ENCODE measurements around the gene CRY1.

Gene CRY1

DNA sequence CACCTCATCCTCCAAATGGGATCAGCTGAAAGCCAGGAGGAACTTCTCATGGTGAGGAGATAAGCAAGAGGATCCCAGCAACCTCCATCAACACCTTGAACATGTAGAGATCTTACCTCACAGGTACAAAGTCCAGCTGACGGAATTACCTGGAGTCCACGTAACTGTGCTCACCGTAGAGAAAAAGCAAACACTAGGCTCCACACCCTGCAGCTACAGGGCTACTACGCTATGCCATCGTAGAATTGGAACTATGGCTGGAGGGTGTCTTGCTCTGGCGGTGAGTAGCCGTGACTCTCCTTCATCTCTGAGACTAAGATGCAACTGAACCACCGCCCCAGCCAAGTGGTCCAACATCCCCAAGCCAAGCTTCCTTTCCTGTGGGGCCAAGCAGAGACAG is 50.5 kb downstream of the CRY1 start:
- H3K27ac ChIP-seq, result no peak overlapping the region
- DNase-seq (ENCODE audit: low spot score), result no peak
- H3K4me3 ChIP-seq, result no peak overlapping the region
- TF ChIP-seq, protein P1, sequence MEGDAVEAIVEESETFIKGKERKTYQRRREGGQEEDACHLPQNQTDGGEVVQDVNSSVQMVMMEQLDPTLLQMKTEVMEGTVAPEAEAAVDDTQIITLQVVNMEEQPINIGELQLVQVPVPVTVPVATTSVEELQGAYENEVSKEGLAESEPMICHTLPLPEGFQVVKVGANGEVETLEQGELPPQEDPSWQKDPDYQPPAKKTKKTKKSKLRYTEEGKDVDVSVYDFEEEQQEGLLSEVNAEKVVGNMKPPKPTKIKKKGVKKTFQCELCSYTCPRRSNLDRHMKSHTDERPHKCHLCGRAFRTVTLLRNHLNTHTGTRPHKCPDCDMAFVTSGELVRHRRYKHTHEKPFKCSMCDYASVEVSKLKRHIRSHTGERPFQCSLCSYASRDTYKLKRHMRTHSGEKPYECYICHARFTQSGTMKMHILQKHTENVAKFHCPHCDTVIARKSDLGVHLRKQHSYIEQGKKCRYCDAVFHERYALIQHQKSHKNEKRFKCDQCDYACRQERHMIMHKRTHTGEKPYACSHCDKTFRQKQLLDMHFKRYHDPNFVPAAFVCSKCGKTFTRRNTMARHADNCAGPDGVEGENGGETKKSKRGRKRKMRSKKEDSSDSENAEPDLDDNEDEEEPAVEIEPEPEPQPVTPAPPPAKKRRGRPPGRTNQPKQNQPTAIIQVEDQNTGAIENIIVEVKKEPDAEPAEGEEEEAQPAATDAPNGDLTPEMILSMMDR (IDR thresholded peaks at IDR 0.05), result no peak

DNA sequence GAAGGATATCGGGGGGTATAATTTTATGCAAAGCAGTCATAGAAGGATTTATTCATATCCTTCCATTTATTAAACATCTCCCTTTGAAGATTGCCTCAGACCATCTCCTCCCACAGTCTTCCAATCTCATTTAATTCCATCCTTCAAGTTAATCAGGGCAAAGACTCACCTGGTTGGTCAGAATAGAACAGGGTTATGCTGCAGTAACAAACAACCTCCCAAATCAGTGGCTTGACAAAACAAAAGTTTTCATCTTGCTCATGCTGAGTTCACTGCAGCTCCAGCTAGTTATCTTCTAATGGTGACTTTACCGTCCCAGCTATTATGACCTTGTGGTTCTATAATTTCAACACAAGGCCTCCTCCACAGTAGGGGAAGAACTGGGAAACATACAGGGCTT is 57.6 kb downstream of the CRY1 start:
- no peak overlapping the region for H3K4me3 ChIP-seq
- DNase-seq (ENCODE audit: low spot score), result no peak
- TF ChIP-seq, protein P1 (IDR thresholded peaks at IDR 0.05), result no peak
- no peak overlapping the region for H3K27ac ChIP-seq

DNA sequence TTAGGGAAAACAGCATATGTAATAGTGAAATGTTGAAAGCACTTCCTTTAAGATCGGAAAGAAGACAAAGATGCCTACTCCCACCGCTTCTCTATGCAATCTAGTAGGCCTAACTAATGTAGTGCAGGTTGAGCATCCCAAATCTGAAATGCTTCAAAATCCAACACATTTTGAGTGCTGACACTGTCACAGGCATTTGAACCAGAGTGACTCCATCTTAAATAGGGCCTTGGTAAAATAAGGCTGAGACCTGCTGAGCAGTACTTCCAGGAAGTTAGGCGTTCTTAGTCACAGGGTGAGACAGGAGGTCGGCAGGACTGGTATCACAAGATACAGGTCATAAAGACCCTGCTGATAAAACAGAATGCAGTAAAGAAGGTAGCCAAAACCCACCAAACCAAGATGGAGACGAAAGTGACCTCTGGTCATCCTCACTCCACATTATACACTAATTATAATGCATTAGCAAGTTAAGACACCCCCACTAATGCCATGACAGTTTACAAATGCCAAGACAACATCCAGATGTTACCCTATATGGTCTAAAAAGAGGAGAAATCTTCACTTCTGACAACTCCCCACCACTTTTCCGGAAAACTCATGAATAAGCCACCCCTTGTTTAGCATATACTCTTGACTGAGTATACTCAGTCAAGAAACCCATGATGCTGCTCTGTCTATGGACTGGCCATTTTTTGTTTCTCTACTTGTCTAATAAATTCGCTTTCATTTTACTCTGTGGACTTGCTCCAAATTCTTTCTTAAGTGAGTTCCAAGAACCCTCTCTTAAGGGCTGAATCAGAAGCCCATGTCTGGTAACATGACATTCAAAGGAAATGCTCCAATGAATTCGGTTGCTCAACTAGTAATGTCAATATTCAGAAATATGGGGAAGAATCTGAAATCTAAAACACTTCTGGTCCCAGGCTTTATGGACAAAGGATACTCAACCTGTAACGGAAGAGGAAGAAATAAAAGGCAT is 59.3 kb downstream of the CRY1 start:
- no peak overlapping the region for H3K27ac ChIP-seq
- no peak overlapping the region for H3K4me3 ChIP-seq
- TF ChIP-seq, protein P1 (IDR thresholded peaks at IDR 0.05), result no peak
- no peak for DNase-seq (ENCODE audit: low spot score)

DNA sequence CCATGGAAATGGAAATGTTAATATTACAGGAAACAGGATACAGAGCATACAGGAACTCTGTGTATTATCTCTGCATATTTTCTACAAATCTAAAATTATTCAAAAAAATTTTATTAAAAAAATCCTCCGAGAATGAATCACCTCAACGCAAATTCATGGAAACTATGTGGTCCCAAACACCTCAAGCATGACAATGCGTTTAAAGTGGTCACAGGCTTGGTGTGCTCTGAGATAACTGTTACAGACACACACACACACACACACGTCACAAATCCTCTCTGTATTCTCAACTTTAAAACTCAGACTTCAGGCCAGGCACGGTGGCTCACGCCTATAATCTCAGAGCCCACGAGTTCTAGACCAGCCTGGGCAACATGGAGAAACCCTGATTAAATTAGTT is 61.1 kb downstream of the CRY1 start:
- TF ChIP-seq, protein P1 (IDR thresholded peaks at IDR 0.05), result no peak
- no peak for DNase-seq (ENCODE audit: low spot score)
- Histone ChIP-seq H3K27ac (no peak overlapping the region), H3K4me3 (no peak overlapping the region)

DNA sequence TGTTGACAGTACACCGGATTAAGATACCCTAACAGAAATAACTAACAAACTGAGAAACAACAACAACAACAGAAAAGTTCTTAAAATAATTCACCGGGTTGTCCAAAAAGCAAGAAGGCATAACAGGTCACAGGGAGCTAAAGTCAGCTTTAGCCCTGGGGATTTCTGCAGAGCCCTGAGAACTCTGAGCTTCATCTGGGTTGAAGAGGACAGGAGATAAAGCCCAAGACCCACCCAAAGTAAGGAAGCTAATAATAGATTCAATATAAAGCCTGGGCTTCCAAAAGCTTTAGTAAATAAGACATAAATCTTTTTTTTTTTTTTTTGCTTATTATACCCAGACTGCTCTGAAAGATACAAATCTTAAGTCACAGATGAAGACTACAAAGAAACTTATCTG is 62.3 kb downstream of the CRY1 start:
- Histone ChIP-seq H3K4me3 (no peak overlapping the region), H3K27ac (no peak overlapping the region)
- no peak for DNase-seq (ENCODE audit: low spot score)
- TF ChIP-seq, protein P1 (IDR thresholded peaks at IDR 0.05), result no peak

DNA sequence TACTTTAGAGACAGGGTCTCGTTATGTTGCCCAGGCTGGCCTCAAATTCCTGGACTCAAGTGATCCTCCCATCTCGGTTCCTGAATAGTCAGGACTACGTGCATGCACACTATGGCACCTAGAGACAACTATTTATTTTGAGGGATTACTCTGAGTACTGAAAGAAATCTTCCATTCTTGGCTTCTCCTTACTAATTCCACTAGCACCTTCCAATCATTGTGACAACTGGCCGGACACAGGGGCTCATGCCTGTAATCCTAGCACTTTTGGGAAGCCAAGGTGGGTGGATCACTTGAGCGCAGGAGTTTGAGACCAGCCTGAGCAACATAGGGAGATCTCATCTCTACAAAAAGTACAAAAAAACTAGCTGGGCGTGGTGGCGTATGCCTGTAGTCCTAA is 64.3 kb downstream of the CRY1 start:
- TF ChIP-seq, protein P1 (IDR thresholded peaks at IDR 0.05), result no peak
- no peak for DNase-seq (ENCODE audit: low spot score)
- no peak overlapping the region for H3K4me3 ChIP-seq
- H3K27ac ChIP-seq, result peak overlapping the region; percentile 14 to 53

DNA sequence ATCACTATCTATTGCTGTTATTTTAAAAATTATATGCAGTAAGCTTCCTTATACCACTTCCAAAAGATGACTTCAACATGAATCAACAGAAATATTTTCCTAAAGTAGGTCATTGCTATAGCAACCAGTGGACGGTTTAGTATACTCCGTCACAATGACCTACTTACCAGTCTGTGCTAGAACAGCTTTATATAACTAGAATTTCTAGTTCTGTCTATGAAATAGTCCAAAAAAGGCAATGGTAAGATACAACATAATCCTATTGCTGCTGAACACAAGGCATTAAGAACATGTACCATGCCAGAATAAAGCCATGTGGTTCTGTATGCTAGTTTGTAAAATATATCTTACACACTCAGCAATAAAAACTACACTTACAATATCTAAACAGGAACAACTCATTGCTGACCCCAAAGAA is 65.7 kb downstream of the CRY1 start:
- no peak for DNase-seq (ENCODE audit: low spot score)
- Histone ChIP-seq H3K27ac (peak overlapping the region; percentile 53 to 71), H3K4me3 (peak overlapping the region; percentile 32)
- TF ChIP-seq, protein P1 (IDR thresholded peaks at IDR 0.05), result no peak
